ENCODE results near the gene USP35.
A peak's percentile ranks its signal among the peaks of the same experiment; 100 is the strongest.
"Not testable (repeated sequence)": the region's sequence is repeated elsewhere in the genome, so short reads cannot be mapped to it uniquely, and the experiment has no call there.

The USP35 gene

GRCh38 chr11:78228467-78228866 is 39.7 kb downstream of the USP35 start:
- Histone ChIP-seq H3K79me2 (ENCODE audit: control insufficient read depth, insufficient read depth, low read length) (no peaks in the 10 kb centered on the region), H4K8ac (ENCODE audit: low read depth, low read length) (no peak overlapping the region), H3K9ac (ENCODE audit: low read length) (no peak overlapping the region), H3K18ac (ENCODE audit: low read length) (no peak overlapping the region), H2BK5ac (ENCODE audit: low read length) (no peak overlapping the region), H2BK120ac (ENCODE audit: low read depth, low read length) (no peak overlapping the region), H3K56ac (ENCODE audit: low read length) (no peak overlapping the region), H2BK15ac (replicated peaks; ENCODE audit: low read depth) (no peak overlapping the region), H3K4me3 (ENCODE audit: low read length) (no peak overlapping the region), H3K27ac (ENCODE audit: low read depth, low read length) (no peak overlapping the region), H2AK5ac (ENCODE audit: low read length) (no peak overlapping the region), H4K5ac (ENCODE audit: low read length) (no peak overlapping the region), H3K4me1 (ENCODE audit: control insufficient read depth, low read depth, low read length) (no peaks in the 10 kb centered on the region), H3K4me2 (ENCODE audit: low read length) (no peak overlapping the region), H3K4ac (ENCODE audit: low read depth, low read length) (no peak overlapping the region), H3K36me3 (ENCODE audit: control insufficient read depth, insufficient read depth, low read length) (no peaks in the 10 kb centered on the region), H3K23ac (ENCODE audit: low read length) (no peak overlapping the region), H3K27me3 (ENCODE audit: insufficient read depth, low read length, poor library complexity) (no peaks in the 10 kb centered on the region), H3K79me1 (ENCODE audit: low read length) (no peaks in the 10 kb centered on the region)
- peak; percentile 85 for DNase-seq
- no CpG with 5 or more reads among the region's 3 CpGs for WGBS (ENCODE audit: extremely low coverage, insufficient coverage, low lambda C conversion rate)

GRCh38 chr11:78229106-78229505 is 40.4 kb downstream of the USP35 start:
- no CpG with 5 or more reads among the region's 2 CpGs for WGBS (ENCODE audit: extremely low coverage, insufficient coverage, low lambda C conversion rate)
- no peak overlapping the region for H3K56ac ChIP-seq (ENCODE audit: low read length)
- no peak overlapping the region for H3K27ac ChIP-seq (ENCODE audit: low read depth, low read length)
- H4K8ac ChIP-seq (ENCODE audit: low read depth, low read length), result no peak overlapping the region
- H3K9ac ChIP-seq (ENCODE audit: low read length), result no peak overlapping the region
- no peak overlapping the region for H4K5ac ChIP-seq (ENCODE audit: low read length)
- H2AK5ac ChIP-seq (ENCODE audit: low read length), result no peak overlapping the region
- H3K36me3 ChIP-seq (ENCODE audit: control insufficient read depth, insufficient read depth, low read length), result no peaks in the 10 kb centered on the region
- no peak overlapping the region for H2BK15ac ChIP-seq (replicated peaks; ENCODE audit: low read depth)
- H3K4me1 ChIP-seq (ENCODE audit: control insufficient read depth, low read depth, low read length), result no peaks in the 10 kb centered on the region
- no peaks in the 10 kb centered on the region for H3K27me3 ChIP-seq (ENCODE audit: insufficient read depth, low read length, poor library complexity)
- no peaks in the 10 kb centered on the region for H3K79me2 ChIP-seq (ENCODE audit: control insufficient read depth, insufficient read depth, low read length)
- H3K4ac ChIP-seq (ENCODE audit: low read depth, low read length), result no peak overlapping the region
- no peak overlapping the region for H3K4me2 ChIP-seq (ENCODE audit: low read length)
- H3K23ac ChIP-seq (ENCODE audit: low read length), result no peak overlapping the region
- no peaks in the 10 kb centered on the region for H3K79me1 ChIP-seq (ENCODE audit: low read length)
- no peak for DNase-seq
- H3K4me3 ChIP-seq (ENCODE audit: low read length), result no peak overlapping the region
- H2BK120ac ChIP-seq (ENCODE audit: low read depth, low read length), result no peak overlapping the region
- H2BK5ac ChIP-seq (ENCODE audit: low read length), result no peak overlapping the region
- H3K18ac ChIP-seq (ENCODE audit: low read length), result no peak overlapping the region

DNA sequence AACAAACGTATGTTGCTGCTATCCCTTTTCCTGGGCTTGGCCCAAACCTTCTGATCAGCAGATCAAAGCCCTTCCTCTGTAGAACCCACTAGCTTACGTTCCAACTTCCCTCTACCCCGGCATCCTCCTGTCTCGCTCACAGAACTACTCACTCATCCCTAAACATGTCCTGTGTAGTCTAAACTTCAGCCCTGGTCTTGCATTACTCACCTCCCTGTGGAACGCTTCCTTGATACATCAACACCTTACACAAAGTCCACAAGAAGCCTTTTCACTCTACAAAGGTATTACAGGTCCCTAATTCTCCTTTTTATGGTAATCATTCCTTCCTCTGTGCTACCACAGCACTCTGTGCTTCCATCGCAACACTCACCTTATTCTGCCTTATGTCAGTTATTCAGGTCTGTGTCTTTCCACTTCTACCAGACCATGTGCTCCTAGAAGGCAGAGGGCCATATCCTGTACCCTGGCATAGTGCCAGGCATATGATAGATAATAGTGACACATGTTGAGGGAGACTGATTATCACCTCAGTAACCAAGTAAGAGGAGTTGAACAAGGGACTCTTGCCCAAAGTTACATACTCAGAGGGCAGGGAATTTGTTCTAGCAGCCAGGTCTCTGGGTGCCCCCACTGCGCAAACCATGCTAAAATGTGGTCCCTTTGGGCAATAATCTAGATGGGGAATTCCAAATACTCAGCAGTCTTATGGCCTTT is 41.6 kb downstream of the USP35 start:
- Histone ChIP-seq H4K5ac (ENCODE audit: low read length) (no peak overlapping the region), H3K27ac (ENCODE audit: low read depth, low read length) (no peak overlapping the region), H3K27me3 (ENCODE audit: insufficient read depth, low read length, poor library complexity) (no peaks in the 10 kb centered on the region), H3K4me3 (ENCODE audit: low read length) (no peak overlapping the region), H3K4ac (ENCODE audit: low read depth, low read length) (no peak overlapping the region), H3K9ac (ENCODE audit: low read length) (no peak overlapping the region), H4K8ac (ENCODE audit: low read depth, low read length) (no peak overlapping the region), H3K18ac (ENCODE audit: low read length) (no peak overlapping the region), H2AK5ac (ENCODE audit: low read length) (no peak overlapping the region), H2BK120ac (ENCODE audit: low read depth, low read length) (no peak overlapping the region), H3K56ac (ENCODE audit: low read length) (no peak overlapping the region), H3K79me2 (ENCODE audit: control insufficient read depth, insufficient read depth, low read length) (no peaks in the 10 kb centered on the region), H2BK15ac (replicated peaks; ENCODE audit: low read depth) (no peak overlapping the region), H3K4me2 (ENCODE audit: low read length) (no peak overlapping the region), H3K23ac (ENCODE audit: low read length) (no peak overlapping the region), H3K79me1 (ENCODE audit: low read length) (no peaks in the 10 kb centered on the region), H3K4me1 (ENCODE audit: control insufficient read depth, low read depth, low read length) (no peaks in the 10 kb centered on the region), H2BK5ac (ENCODE audit: low read length) (no peak overlapping the region), H3K36me3 (ENCODE audit: control insufficient read depth, insufficient read depth, low read length) (no peaks in the 10 kb centered on the region)
- no peak for DNase-seq
- WGBS (ENCODE audit: extremely low coverage, insufficient coverage, low lambda C conversion rate), result no CpG with 5 or more reads among the region's 7 CpGs

DNA sequence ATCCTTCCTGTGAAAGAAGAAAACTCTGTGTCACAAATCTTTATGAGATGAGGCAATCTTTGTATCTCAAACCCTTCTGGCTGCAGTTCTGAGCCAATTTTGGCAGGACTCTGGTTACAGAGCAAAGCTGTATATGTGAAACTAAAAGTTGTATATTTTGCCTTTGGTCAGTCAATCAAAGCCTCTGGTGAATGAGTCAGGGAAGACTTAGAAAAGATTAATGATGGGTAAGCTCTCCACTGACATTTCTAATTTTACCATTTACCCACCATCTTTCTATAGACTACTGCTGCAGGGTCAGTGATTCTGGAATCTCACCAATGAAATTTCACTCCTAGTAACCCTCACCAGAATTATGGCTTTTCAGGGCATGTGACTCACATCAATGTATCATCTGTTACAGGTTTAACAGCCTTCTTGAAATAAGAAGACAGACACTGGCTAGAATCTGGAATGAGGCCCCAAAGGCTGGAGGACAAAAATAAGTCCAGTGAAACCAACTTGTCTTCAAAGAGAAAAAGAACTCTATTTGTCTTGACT is 43.3 kb downstream of the USP35 start:
- Histone ChIP-seq H3K4me3 (ENCODE audit: low read length) (no peak overlapping the region), H2BK5ac (ENCODE audit: low read length) (no peak overlapping the region), H3K27ac (ENCODE audit: low read depth, low read length) (no peak overlapping the region), H4K8ac (ENCODE audit: low read depth, low read length) (no peak overlapping the region), H3K79me2 (ENCODE audit: control insufficient read depth, insufficient read depth, low read length) (no peaks in the 10 kb centered on the region), H3K23ac (ENCODE audit: low read length) (no peak overlapping the region), H3K79me1 (ENCODE audit: low read length) (no peaks in the 10 kb centered on the region), H2BK120ac (ENCODE audit: low read depth, low read length) (no peak overlapping the region), H3K4ac (ENCODE audit: low read depth, low read length) (no peak overlapping the region), H3K36me3 (ENCODE audit: control insufficient read depth, insufficient read depth, low read length) (no peaks in the 10 kb centered on the region), H3K4me1 (ENCODE audit: control insufficient read depth, low read depth, low read length) (no peaks in the 10 kb centered on the region), H4K5ac (ENCODE audit: low read length) (no peak overlapping the region), H3K18ac (ENCODE audit: low read length) (no peak overlapping the region), H2BK15ac (replicated peaks; ENCODE audit: low read depth) (no peak overlapping the region), H3K56ac (ENCODE audit: low read length) (no peak overlapping the region), H3K27me3 (ENCODE audit: insufficient read depth, low read length, poor library complexity) (no peaks in the 10 kb centered on the region), H2AK5ac (ENCODE audit: low read length) (no peak overlapping the region), H3K4me2 (ENCODE audit: low read length) (no peak overlapping the region), H3K9ac (ENCODE audit: low read length) (no peak overlapping the region)
- no peak for DNase-seq

GRCh38 chr11:78233046-78233445 is 44.3 kb downstream of the USP35 start:
- H3K4ac ChIP-seq (ENCODE audit: low read depth, low read length); H3K27me3 ChIP-seq (ENCODE audit: insufficient read depth, low read length, poor library complexity); H3K56ac ChIP-seq (ENCODE audit: low read length); H3K18ac ChIP-seq (ENCODE audit: low read length); H3K79me1 ChIP-seq (ENCODE audit: low read length); DNase-seq; H3K23ac ChIP-seq (ENCODE audit: low read length); H3K9ac ChIP-seq (ENCODE audit: low read length); H2AK5ac ChIP-seq (ENCODE audit: low read length); H2BK5ac ChIP-seq (ENCODE audit: low read length); H4K5ac ChIP-seq (ENCODE audit: low read length); H3K79me2 ChIP-seq (ENCODE audit: control insufficient read depth, insufficient read depth, low read length); H3K27ac ChIP-seq (ENCODE audit: low read depth, low read length); H3K36me3 ChIP-seq (ENCODE audit: control insufficient read depth, insufficient read depth, low read length); H3K4me2 ChIP-seq (ENCODE audit: low read length); H4K8ac ChIP-seq (ENCODE audit: low read depth, low read length); H3K4me3 ChIP-seq (ENCODE audit: low read length); H3K4me1 ChIP-seq (ENCODE audit: control insufficient read depth, low read depth, low read length); H2BK15ac ChIP-seq (replicated peaks; ENCODE audit: low read depth); H2BK120ac ChIP-seq (ENCODE audit: low read depth, low read length): not testable (repeated sequence)
- no CpG with 5 or more reads among the region's 6 CpGs for WGBS (ENCODE audit: extremely low coverage, insufficient coverage, low lambda C conversion rate)

DNA sequence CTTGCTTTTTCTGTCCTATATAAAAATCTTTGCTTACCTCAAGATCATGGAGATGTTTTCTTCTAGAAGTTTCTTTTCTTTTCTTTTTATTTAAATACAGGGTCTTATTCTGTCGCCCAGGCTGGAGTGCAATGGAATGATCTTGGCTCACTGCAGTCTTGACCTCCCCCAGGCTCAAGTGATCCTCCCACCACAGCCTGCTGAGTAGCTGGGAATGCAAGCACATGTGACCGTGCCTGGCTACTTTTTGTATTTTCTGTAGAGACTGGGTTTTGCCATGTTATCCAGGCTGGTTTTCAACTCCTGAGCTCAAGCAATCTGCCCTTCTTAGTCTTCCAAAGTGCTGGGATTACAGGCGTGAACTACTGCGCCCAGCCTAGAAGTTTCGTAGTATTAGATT is 45.3 kb downstream of the USP35 start:
- H3K79me1 ChIP-seq (ENCODE audit: low read length), result no peaks in the 10 kb centered on the region

More for the DNA sequence above, 45.3 kb downstream of the USP35 start:
- H3K56ac ChIP-seq (ENCODE audit: low read length), result no peak overlapping the region
- H3K23ac ChIP-seq (ENCODE audit: low read length), result no peak overlapping the region
- no CpG with 5 or more reads among the region's 5 CpGs for WGBS (ENCODE audit: extremely low coverage, insufficient coverage, low lambda C conversion rate)
- no peak overlapping the region for H3K4me3 ChIP-seq (ENCODE audit: low read length)
- H2BK120ac ChIP-seq (ENCODE audit: low read depth, low read length), result no peak overlapping the region
- H2AK5ac ChIP-seq (ENCODE audit: low read length), result no peak overlapping the region
- H2BK5ac ChIP-seq (ENCODE audit: low read length), result no peak overlapping the region
- no peak overlapping the region for H3K18ac ChIP-seq (ENCODE audit: low read length)
- no peaks in the 10 kb centered on the region for H3K36me3 ChIP-seq (ENCODE audit: control insufficient read depth, insufficient read depth, low read length)
- no peak overlapping the region for H3K27ac ChIP-seq (ENCODE audit: low read depth, low read length)
- no peaks in the 10 kb centered on the region for H3K27me3 ChIP-seq (ENCODE audit: insufficient read depth, low read length, poor library complexity)
- DNase-seq, result peak; percentile 59
- H3K9ac ChIP-seq (ENCODE audit: low read length), result no peak overlapping the region
- no peak overlapping the region for H2BK15ac ChIP-seq (replicated peaks; ENCODE audit: low read depth)
- no peak overlapping the region for H3K4ac ChIP-seq (ENCODE audit: low read depth, low read length)
- no peak overlapping the region for H4K8ac ChIP-seq (ENCODE audit: low read depth, low read length)
- no peaks in the 10 kb centered on the region for H3K4me1 ChIP-seq (ENCODE audit: control insufficient read depth, low read depth, low read length)
- H4K5ac ChIP-seq (ENCODE audit: low read length), result no peak overlapping the region
- no peaks in the 10 kb centered on the region for H3K79me2 ChIP-seq (ENCODE audit: control insufficient read depth, insufficient read depth, low read length)
- no peak overlapping the region for H3K4me2 ChIP-seq (ENCODE audit: low read length)

Data from mesendoderm (in vitro differentiated cells).